Testis (tissue), 2 donors: ENCODE measurements around the gene SLC26A11.

Experiments
- CTCF ChIP-seq, 3 experiments: fragments of 450-650 bp in 2 of 3; fragments of 200-600 bp in 1 of 3; sonication (generic) in 1 of 3; IDR thresholded peaks; one replicate each; pipeline ENCODE4 v1.5.1; 2016 to 2019; ENCODE audit warnings: antibody characterized with exemption in 3 of 3, mild to moderate bottlenecking in 2 of 3, moderate library complexity in 1 of 3
- POLR2A ChIP-seq: fragments of 450-650 bp; IDR thresholded peaks from one replicate; pipeline ENCODE4 v1.6.1; 2017; ENCODE audit warnings: antibody characterized with exemption, mild to moderate bottlenecking, moderate library complexity

GRCh38 chr17:80289616-80290015 lies 69.4 kb downstream of the SLC26A11 start:
- TF ChIP-seq CTCF (IDR thresholded peaks at IDR 0.05) = peak in 1 of 3 experiments; percentile 6
- TF ChIP-seq POLR2A = no peak
